Measurements from ENCODE around the gene ESAM.

ESAM gene

GRCh38 chr11:124762624-124763155 is 600 bp upstream of the ESAM start:
- no peaks in the 10 kb centered on the region for H3K27me3 ChIP-seq (ENCODE audit: low read depth)
- peaks cover 7% of the 10 kb centered on the region; the same call in 1 of the 2 replicates for H3K4me1 ChIP-seq

GRCh38 chr11:124761301-124762104 is 587 bp downstream of the ESAM start:
- in situ Hi-C loops (cut with MboI; ENCODE audit: low sequenced_read_pairs) = loop anchor here (5.0 to 10.0 kb wide), 2 partner anchors 73 to 89 kb away; partner anchors contain the start of genes SIAE and SPA17
- no peaks in the 10 kb centered on the region for H3K9me3 ChIP-seq
- peaks cover 7% of the 10 kb centered on the region; the same call in 1 of the 2 replicates for H3K4me1 ChIP-seq
- H3K4me3 ChIP-seq = peak overlapping the region; percentile 53
- no peak for DNase-seq (ENCODE audit: low spot score in 2 of 2)
- H3K36me3 ChIP-seq (replicated peaks) = peaks cover 6% of the 10 kb centered on the region; the same call in 1 of the 2 replicates
- H3K27me3 ChIP-seq (ENCODE audit: low read depth) = no peaks in the 10 kb centered on the region

More at GRCh38 chr11:124762624-124763155, 600 bp upstream of the ESAM start:
- Histone ChIP-seq H3K36me3 (replicated peaks) (peaks cover 6% of the 10 kb centered on the region), H3K9me3 (no peaks in the 10 kb centered on the region), H3K4me3 (peak overlapping the region; percentile 53)
- in situ Hi-C loops (cut with MboI; ENCODE audit: low sequenced_read_pairs) = loop anchor here (5.0 to 10.0 kb wide), 2 partner anchors 72 to 90 kb away; partner anchors contain the start of genes SIAE and SPA17
- peak; percentile 14 to 69 for DNase-seq (ENCODE audit: low spot score in 2 of 2)

- no peak for DNase-seq (ENCODE audit: low spot score in 2 of 2)
- Histone ChIP-seq H3K4me3 (no peak overlapping the region), H3K4me1 (peaks cover 7% of the 10 kb centered on the region; the same call in 1 of the 2 replicates), H3K36me3 (replicated peaks) (0 out of 2 replicates have a peak, but pooled peaks cover 6% of the 10 kb centered on the region), H3K27me3 (ENCODE audit: low read depth) (no peaks in the 10 kb centered on the region), H3K9me3 (no peaks in the 10 kb centered on the region)
- in situ Hi-C loops (cut with MboI; ENCODE audit: low sequenced_read_pairs) = loop anchor here (5.0 to 10.0 kb wide), 2 partner anchors 74 to 89 kb away; partner anchors contain the start of genes SIAE and SPA17
These were observed 1.3 kb downstream of the ESAM start for GRCh38 chr11:124760806-124761205.

GRCh38 chr11:124760205-124760652 is 1.9 kb downstream of the ESAM start:
- peaks cover 7% of the 10 kb centered on the region; the same call in 1 of the 2 replicates for H3K4me1 ChIP-seq
- H3K36me3 ChIP-seq (replicated peaks) = 0 out of 2 replicates have a peak, but pooled peaks cover 4% of the 10 kb centered on the region
- in situ Hi-C loops (cut with MboI; ENCODE audit: low sequenced_read_pairs) = loop anchor here (5.0 to 10.0 kb wide), 2 partner anchors 75 to 88 kb away; partner anchors contain the start of genes SIAE and SPA17
- no peak for DNase-seq (ENCODE audit: low spot score in 2 of 2)
- no peak overlapping the region for H3K4me3 ChIP-seq
- H3K27me3 ChIP-seq (ENCODE audit: low read depth) = no peaks in the 10 kb centered on the region
- H3K9me3 ChIP-seq = no peaks in the 10 kb centered on the region

- DNase-seq (ENCODE audit: low spot score in 2 of 2) = no peak
- no peaks in the 10 kb centered on the region for H3K27me3 ChIP-seq (ENCODE audit: low read depth)
- no peaks in the 10 kb centered on the region for H3K36me3 ChIP-seq (replicated peaks)
- H3K4me1 ChIP-seq = peaks cover 7% of the 10 kb centered on the region; the same call in 1 of the 2 replicates
- no peak overlapping the region for H3K4me3 ChIP-seq
- in situ Hi-C loops (cut with MboI; ENCODE audit: low sequenced_read_pairs) = loop anchor here (5.0 to 10.0 kb wide), 2 partner anchors 75 to 87 kb away; partner anchors contain the start of genes SIAE and SPA17
- H3K9me3 ChIP-seq = no peaks in the 10 kb centered on the region
These were observed 2.6 kb downstream of the ESAM start for GRCh38 chr11:124759266-124760204.

GRCh38 chr11:124758355-124759265 is 3.5 kb downstream of the ESAM start:
- Histone ChIP-seq H3K4me1 (peaks cover 7% of the 10 kb centered on the region; the same call in 1 of the 2 replicates), H3K4me3 (no peak overlapping the region; the same call in 1 of the 2 replicates), H3K27me3 (ENCODE audit: low read depth) (no peaks in the 10 kb centered on the region), H3K9me3 (no peaks in the 10 kb centered on the region), H3K36me3 (replicated peaks) (no peaks in the 10 kb centered on the region)
- in situ Hi-C loops (cut with MboI; ENCODE audit: low sequenced_read_pairs) = no loop called here
- peak; percentile 66 to 90 for DNase-seq (ENCODE audit: low spot score in 2 of 2)

- no peaks in the 10 kb centered on the region for H3K27me3 ChIP-seq (ENCODE audit: low read depth)
- in situ Hi-C loops (cut with MboI; ENCODE audit: low sequenced_read_pairs) = no loop called here
- H3K4me1 ChIP-seq = peaks cover 7% of the 10 kb centered on the region; the same call in 1 of the 2 replicates
These were observed 4.8 kb downstream of the ESAM start for GRCh38 chr11:124757320-124757719.

GRCh38 chr11:124756753-124757227 is 5.3 kb downstream of the ESAM start:
- in situ Hi-C loops (cut with MboI; ENCODE audit: low sequenced_read_pairs) = no loop called here
- Histone ChIP-seq H3K4me1 (peaks cover 4% of the 10 kb centered on the region; the same call in 1 of the 2 replicates), H3K27me3 (ENCODE audit: low read depth) (no peaks in the 10 kb centered on the region)

More at GRCh38 chr11:124757320-124757719, 4.8 kb downstream of the ESAM start:
- DNase-seq (ENCODE audit: low spot score in 2 of 2) = no peak
- Histone ChIP-seq H3K4me3 (no peak overlapping the region), H3K36me3 (replicated peaks) (no peaks in the 10 kb centered on the region), H3K9me3 (no peaks in the 10 kb centered on the region)

GRCh38 chr11:124756033-124756752 is 5.9 kb downstream of the ESAM start:
- Histone ChIP-seq H3K9me3 (no peaks in the 10 kb centered on the region), H3K4me3 (no peak overlapping the region), H3K27me3 (ENCODE audit: low read depth) (no peaks in the 10 kb centered on the region), H3K4me1 (peaks cover 3% of the 10 kb centered on the region; the same call in 1 of the 2 replicates), H3K36me3 (replicated peaks) (no peaks in the 10 kb centered on the region)
- in situ Hi-C loops (cut with MboI; ENCODE audit: low sequenced_read_pairs) = no loop called here
- no peak for DNase-seq (ENCODE audit: low spot score in 2 of 2)

More at GRCh38 chr11:124756753-124757227, 5.3 kb downstream of the ESAM start:
- H3K9me3 ChIP-seq = no peaks in the 10 kb centered on the region
- DNase-seq (ENCODE audit: low spot score in 2 of 2) = no peak
- no peaks in the 10 kb centered on the region for H3K36me3 ChIP-seq (replicated peaks)
- no peak overlapping the region for H3K4me3 ChIP-seq

GRCh38 chr11:124754710-124755109 is 7.4 kb downstream of the ESAM start:
- Histone ChIP-seq H3K4me1 (peaks cover 3% of the 10 kb centered on the region; the same call in 1 of the 2 replicates), H3K9me3 (no peaks in the 10 kb centered on the region), H3K27me3 (ENCODE audit: low read depth) (no peaks in the 10 kb centered on the region), H3K4me3 (no peak overlapping the region), H3K36me3 (replicated peaks) (no peaks in the 10 kb centered on the region)
- in situ Hi-C loops (cut with MboI; ENCODE audit: low sequenced_read_pairs) = no loop called here
- DNase-seq (ENCODE audit: low spot score in 2 of 2) = no peak

- in situ Hi-C loops (cut with MboI; ENCODE audit: low sequenced_read_pairs) = no loop called here
- Histone ChIP-seq H3K9me3 (no peaks in the 10 kb centered on the region), H3K27me3 (ENCODE audit: low read depth) (no peaks in the 10 kb centered on the region), H3K36me3 (replicated peaks) (no peaks in the 10 kb centered on the region), H3K4me3 (no peak overlapping the region), H3K4me1 (peaks cover 3% of the 10 kb centered on the region; the same call in 1 of the 2 replicates)
- no peak for DNase-seq (ENCODE audit: low spot score in 2 of 2)
These were observed 7.8 kb downstream of the ESAM start for GRCh38 chr11:124754309-124754708.
